Gastroesophageal sphincter (tissue), 4 donors: Measurements from ENCODE around the gene AGBL2. TPM values are rescaled to one million over a fixed set of nuclear protein-coding genes. Genes with fewer than 3 reads are reported as not detected.

ENCODE experiments used
- ATAC-seq: fragments of 150-250 bp; one replicate; pipeline ENCODE4 v1.9.1; 2016; ENCODE audit warnings: mild to moderate bottlenecking, moderate library complexity
- H3K27ac ChIP-seq, 4 donors: fragments of 200-600 bp; sonication (generic) in 3 of 4; 1 replicate in 3 of 4; 2 replicates in 1 of 4; pipeline ENCODE4 v1.5.1; 2016 to 2019
- H3K27me3 ChIP-seq: fragments of 200-600 bp; sonication (generic); one replicate; pipeline ENCODE4 v1.5.1; 2019
- H3K36me3 ChIP-seq, 2 donors: fragments of 200-600 bp; sonication (generic); one replicate each; pipeline ENCODE4 v1.5.1; 2019; ENCODE audit warnings: control low read depth in 1 of 2
- H3K4me1 ChIP-seq, 3 donors: fragments of 200-600 bp; sonication (generic); 1 replicate in 2 of 3; 2 replicates in 1 of 3; pipeline ENCODE4 v1.5.1; 2016 to 2019; ENCODE audit warnings: control low read depth in 2 of 3
- H3K4me3 ChIP-seq, 2 donors: fragments of 200-600 bp; sonication (generic); one replicate each; pipeline ENCODE4 v1.5.1; 2019; ENCODE audit warnings: mild to moderate bottlenecking in 1 of 2, moderate library complexity in 1 of 2
- H3K9me3 ChIP-seq, 3 donors: fragments of 200-600 bp; sonication (generic); one replicate each; pipeline ENCODE4 v1.5.1; 2017 to 2019; ENCODE audit warnings: control low read depth in 2 of 3
- CTCF ChIP-seq, 4 experiments: fragments of 200-600 bp in 2 of 4; fragments of 450-650 bp in 2 of 4; sonication (generic) in 1 of 4; IDR thresholded peaks; one replicate each; pipeline ENCODE4 v1.5.1; 2017 to 2019; ENCODE audit warnings: antibody characterized with exemption in 4 of 4, mild to moderate bottlenecking in 2 of 4, moderate library complexity in 2 of 4
- EP300 ChIP-seq: sonication (generic); formaldehyde crosslinking; IDR thresholded peaks from one replicate; pipeline ENCODE4 v1.6.1; 2017; ENCODE audit warnings: antibody characterized with exemption, mild to moderate bottlenecking
- POLR2A ChIP-seq, 2 donors: fragments of 450-650 bp; IDR thresholded peaks; one replicate each; pipeline ENCODE4 v1.6.1; 2017; ENCODE audit warnings: antibody characterized with exemption in 2 of 2, mild to moderate bottlenecking in 2 of 2, moderate library complexity in 1 of 2
- POLR2AphosphoS5 ChIP-seq: sonication (generic); formaldehyde crosslinking; IDR thresholded peaks from one replicate; pipeline ENCODE4 v1.6.1; 2017; ENCODE audit warnings: antibody characterized with exemption
- WGBS, 2 donors: methylation state at CpG; one replicate each; pipeline ENCODE4 v1.1.5; 2018; ENCODE audit warnings: low coverage in 1 of 2; 5-methylcytosine and 5-hydroxymethylcytosine counted together
- total RNA-seq, 4 donors: library from RNA; depleted of rRNA; stranded (reverse); fragments of >200 nt; gene quantifications; one replicate each; pipeline ENCODE4 v1.1.0, GENCODE V29; 2016

Gene AGBL2
- total RNA-seq, 4 donors from 2014 or later: 0.81 to 2.3 (median 1.2) TPM; not detected in 1

DNA sequence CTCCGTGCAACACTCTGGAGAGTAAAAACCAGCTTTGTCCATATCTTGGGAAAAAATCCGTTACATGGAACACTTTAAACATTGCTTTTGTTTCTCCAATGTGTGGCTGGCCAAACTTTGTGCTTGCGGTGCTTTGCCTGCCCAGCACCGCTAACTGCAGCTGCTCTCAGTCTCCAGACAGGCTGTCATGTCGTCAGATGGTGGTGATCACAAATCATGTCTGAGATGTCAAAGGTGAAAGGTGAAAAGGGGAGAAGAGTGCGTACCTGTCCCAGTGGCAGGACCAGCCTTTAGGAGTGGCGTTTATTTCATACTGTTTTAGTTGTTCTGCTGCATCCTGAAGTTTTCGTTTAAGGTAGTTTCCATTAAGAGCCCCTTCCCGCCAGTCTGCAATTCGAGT, 17.1 kb upstream of the AGBL2 start:
- peaks cover 23 to 100% of the 10 kb centered on the region in 2 donors for H3K36me3 ChIP-seq

GRCh38 chr11:47731475-47731874, 16.3 kb upstream of the AGBL2 start:
- WGBS, 2 donors: 42% methylated on average over 6 of the region's 6 CpGs; no CpG with 5 or more reads in 1 of the 2 donors
- ATAC-seq: no peak
- peaks cover 23 to 100% of the 10 kb centered on the region in 2 donors for H3K36me3 ChIP-seq

More for the DNA sequence above, 17.1 kb upstream of the AGBL2 start:
- Histone ChIP-seq H3K4me1 (peaks cover 0 to 12% (median 0%) of the 10 kb centered on the region in 3 donors), H3K9me3 (no peaks in the 10 kb centered on the region), H3K27me3 (no peaks in the 10 kb centered on the region), H3K4me3 (no peak overlapping the region), H3K27ac (peak overlapping the region in 1 of 4 donors; percentile 17)
- TF ChIP-seq EP300 (no peak), CTCF (IDR thresholded peaks at IDR 0.05) (no peak), POLR2A (IDR thresholded peaks at IDR 0.05) (no peak), POLR2AphosphoS5 (no peak)
- no peak for ATAC-seq
- WGBS, 2 donors: 56 to 64% methylated on average over 8 to 9 of the region's 10 CpGs

GRCh38 chr11:47726878-47727514, 11.8 kb upstream of the AGBL2 start:
- 88 to 91% methylated on average over 7 to 12 of the region's 12 CpGs for WGBS, 2 donors
- Histone ChIP-seq H3K27ac (no peak overlapping the region), H3K4me3 (no peak overlapping the region), H3K9me3 (no peaks in the 10 kb centered on the region), H3K36me3 (peaks cover 17 to 99% of the 10 kb centered on the region in 2 donors), H3K4me1 (peaks cover 0 to 24% (median 0%) of the 10 kb centered on the region in 3 donors), H3K27me3 (no peaks in the 10 kb centered on the region)
- no peak for ATAC-seq
- TF ChIP-seq EP300 (no peak), CTCF (IDR thresholded peaks at IDR 0.05) (no peak), POLR2AphosphoS5 (no peak), POLR2A (IDR thresholded peaks at IDR 0.05) (no peak)

More at GRCh38 chr11:47731475-47731874, 16.3 kb upstream of the AGBL2 start:
- TF ChIP-seq POLR2AphosphoS5 (no peak), POLR2A (IDR thresholded peaks at IDR 0.05) (no peak), EP300 (no peak), CTCF (IDR thresholded peaks at IDR 0.05) (no peak)
- no peaks in the 10 kb centered on the region for H3K9me3 ChIP-seq
- no peaks in the 10 kb centered on the region for H3K27me3 ChIP-seq
- no peak overlapping the region for H3K4me3 ChIP-seq
- peaks cover 0 to 12% (median 0%) of the 10 kb centered on the region in 3 donors for H3K4me1 ChIP-seq
- H3K27ac ChIP-seq: peak overlapping the region in 2 of 4 donors; percentile 6 to 17

- WGBS, 2 donors: 90 to 93% methylated on average over 3 of the region's 3 CpGs
- Histone ChIP-seq H3K27ac (no peak overlapping the region), H3K4me1 (peaks cover 0 to 17% (median 0%) of the 10 kb centered on the region in 3 donors), H3K36me3 (peaks cover 9 to 99% of the 10 kb centered on the region in 2 donors), H3K9me3 (no peaks in the 10 kb centered on the region), H3K27me3 (no peaks in the 10 kb centered on the region), H3K4me3 (no peak overlapping the region)
- TF ChIP-seq POLR2AphosphoS5: no peak
- no peak for TF ChIP-seq POLR2A (IDR thresholded peaks at IDR 0.05)
- TF ChIP-seq EP300: no peak
- TF ChIP-seq CTCF (IDR thresholded peaks at IDR 0.05): no peak
- ATAC-seq: no peak
Observed at GRCh38 chr11:47726118-47726442, 10.9 kb upstream of the AGBL2 start.

GRCh38 chr11:47725442-47726117, 10.4 kb upstream of the AGBL2 start:
- no peak for ATAC-seq
- peaks cover 4 to 99% of the 10 kb centered on the region in 2 donors for H3K36me3 ChIP-seq
- H3K4me3 ChIP-seq: no peak overlapping the region
- peaks cover 0 to 17% (median 0%) of the 10 kb centered on the region in 3 donors for H3K4me1 ChIP-seq
- TF ChIP-seq EP300: no peak
- TF ChIP-seq CTCF (IDR thresholded peaks at IDR 0.05): no peak
- no peak for TF ChIP-seq POLR2A (IDR thresholded peaks at IDR 0.05)
- TF ChIP-seq POLR2AphosphoS5: no peak
- H3K27ac ChIP-seq: no peak overlapping the region
- H3K27me3 ChIP-seq: no peaks in the 10 kb centered on the region
- WGBS, 2 donors: 84 to 85% methylated on average over 3 of the region's 3 CpGs
- no peaks in the 10 kb centered on the region for H3K9me3 ChIP-seq
